ENCODE data around the gene ANGPTL8. TPM values are rescaled to one million over a fixed set of nuclear protein-coding genes. Genes with fewer than 3 reads are reported as not detected.

Gene ANGPTL8
- total RNA-seq, 1 experiment from 2014 or later = not detected

- Histone ChIP-seq H3K27me3 (replicated peaks; ENCODE audit: insufficient read depth, low read depth, low read length, poor library complexity) (no peaks in the 10 kb centered on the region), H3K36me3 (ENCODE audit: insufficient read depth, low read length, poor library complexity, severe bottlenecking) (no peaks in the 10 kb centered on the region), H3K9me3 (ENCODE audit: low read depth, low read length, poor library complexity, severe bottlenecking) (no peaks in the 10 kb centered on the region), H3K4me1 (ENCODE audit: insufficient read depth, low read length, poor library complexity, severe bottlenecking) (no peaks in the 10 kb centered on the region), H3K27ac (ENCODE audit: low read depth, low read length, poor library complexity, severe bottlenecking) (no peak overlapping the region), H3K4me3 (ENCODE audit: low read depth, low read length, poor library complexity, severe bottlenecking) (no peak overlapping the region)
- POLR2A ChIA-PET (ENCODE audit: low non-redundant PET) = no interaction called here
- CTCF ChIA-PET = no interaction called here
- BruUV-seq (replicated peaks) = no TSS peak
- intact Hi-C loops (cut with micrococcal nuclease; ENCODE audit: unreplicated experiment) = no loop called here
- no peak for DNase-seq (ENCODE audit: low spot score)
- TF ChIP-seq EZH2 (IDR thresholded peaks at IDR 0.05; ENCODE audit: borderline replicate concordance, low read depth, low read length, poor library complexity, severe bottlenecking) (no peak), CTCF (conservative IDR thresholded peaks at IDR 0.05; ENCODE audit: low read depth, low read length) (no peak)
Observed at GRCh38 chr19:11248852-11249251, 9.4 kb downstream of the ANGPTL8 start.

DNA sequence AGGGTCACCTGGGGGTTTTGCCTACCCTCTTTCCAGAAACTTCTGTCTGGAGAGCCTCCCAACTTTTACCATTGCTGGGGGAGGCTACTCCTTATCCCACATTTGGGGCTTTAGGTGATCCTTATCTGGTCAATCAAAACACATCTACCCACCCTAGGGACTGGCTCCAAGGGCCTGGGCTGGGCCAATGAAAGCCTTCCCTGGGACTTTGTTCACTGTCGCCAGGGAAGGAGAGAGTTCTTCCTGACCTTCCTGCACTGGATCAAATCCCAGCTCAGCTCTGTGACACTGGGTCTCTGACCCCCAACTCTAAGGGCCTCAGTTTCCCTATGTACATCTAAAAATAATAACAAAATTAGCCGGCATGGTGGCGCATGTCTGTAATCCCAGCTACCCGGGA, 11.8 kb downstream of the ANGPTL8 start:
- no peak overlapping the region for H3K4me3 ChIP-seq (ENCODE audit: low read depth, low read length, poor library complexity, severe bottlenecking)
- H3K4me1 ChIP-seq (ENCODE audit: insufficient read depth, low read length, poor library complexity, severe bottlenecking) = no peaks in the 10 kb centered on the region
- no peaks in the 10 kb centered on the region for H3K9me3 ChIP-seq (ENCODE audit: low read depth, low read length, poor library complexity, severe bottlenecking)
- CTCF ChIA-PET = no interaction called here
- intact Hi-C loops (cut with micrococcal nuclease; ENCODE audit: unreplicated experiment) = no loop called here
- POLR2A ChIA-PET (ENCODE audit: low non-redundant PET) = interaction anchor here (0.5 kb wide), 1 partner anchor 838 kb away, joined by 3 read pairs; no protein-coding TSS in a partner anchor
- H3K27ac ChIP-seq (ENCODE audit: low read depth, low read length, poor library complexity, severe bottlenecking) = no peak overlapping the region
- TF ChIP-seq EZH2 (IDR thresholded peaks at IDR 0.05; ENCODE audit: borderline replicate concordance, low read depth, low read length, poor library complexity, severe bottlenecking) = no peak
- no peak for TF ChIP-seq CTCF (conservative IDR thresholded peaks at IDR 0.05; ENCODE audit: low read depth, low read length)
- H3K27me3 ChIP-seq (replicated peaks; ENCODE audit: insufficient read depth, low read depth, low read length, poor library complexity) = no peaks in the 10 kb centered on the region
- no peaks in the 10 kb centered on the region for H3K36me3 ChIP-seq (ENCODE audit: insufficient read depth, low read length, poor library complexity, severe bottlenecking)
- BruUV-seq (replicated peaks) = no TSS peak
- DNase-seq (ENCODE audit: low spot score) = no peak

GRCh38 chr19:11251650-11252314, 12.4 kb downstream of the ANGPTL8 start:
- no peak overlapping the region for H3K4me3 ChIP-seq (ENCODE audit: low read depth, low read length, poor library complexity, severe bottlenecking)
- intact Hi-C loops (cut with micrococcal nuclease; ENCODE audit: unreplicated experiment) = loop anchor here (1.0 kb wide), 1 partner anchor 25 kb away; no protein-coding TSS in a partner anchor
- H3K27ac ChIP-seq (ENCODE audit: low read depth, low read length, poor library complexity, severe bottlenecking) = no peak overlapping the region
- no peak for DNase-seq (ENCODE audit: low spot score)
- no peaks in the 10 kb centered on the region for H3K36me3 ChIP-seq (ENCODE audit: insufficient read depth, low read length, poor library complexity, severe bottlenecking)
- ChIA-PET CTCF (no interaction called here), POLR2A (ENCODE audit: low non-redundant PET) (interaction anchor here (0.5 kb wide), 1 partner anchor 839 kb away, joined by 3 read pairs; no protein-coding TSS in a partner anchor)
- H3K9me3 ChIP-seq (ENCODE audit: low read depth, low read length, poor library complexity, severe bottlenecking) = no peaks in the 10 kb centered on the region
- no peaks in the 10 kb centered on the region for H3K27me3 ChIP-seq (replicated peaks; ENCODE audit: insufficient read depth, low read depth, low read length, poor library complexity)
- H3K4me1 ChIP-seq (ENCODE audit: insufficient read depth, low read length, poor library complexity, severe bottlenecking) = no peaks in the 10 kb centered on the region
- BruUV-seq (replicated peaks) = no TSS peak
- no peak for TF ChIP-seq CTCF (conservative IDR thresholded peaks at IDR 0.05; ENCODE audit: low read depth, low read length)

All from A673 (cell line).